Osteoblast (primary cell): ENCODE results near the gene RNF144A. TPM values are rescaled to one million over a fixed set of nuclear protein-coding genes. Genes with fewer than 3 reads are reported as not detected.

Source experiments
- DNase-seq: peaks from one replicate; pipeline ENCODE4 v3.0.0; 2011; ENCODE audit warnings: low spot score, mixed read lengths; ENCODE audit not compliant: insufficient read length; ENCODE audit errors: missing footprints
- H2AFZ ChIP-seq: 2 replicates; pipeline ENCODE4 v1.6.0; 2011; ENCODE audit warnings: mild to moderate bottlenecking, low read length
- H3K27ac ChIP-seq: 2 replicates; pipeline ENCODE4 v1.5.1; 2011; ENCODE audit warnings: mild to moderate bottlenecking, low read depth, low read length, moderate library complexity
- H3K27me3 ChIP-seq: 2 replicates; pipeline ENCODE4 v1.6.0; 2012; ENCODE audit warnings: mild to moderate bottlenecking, control low read depth, inconsistent platforms, low read length, moderate library complexity; ENCODE audit not compliant: insufficient read depth
- H3K36me3 ChIP-seq: 2 replicates; pipeline ENCODE4 v1.5.1; 2011; ENCODE audit warnings: mild to moderate bottlenecking, low read length, control low read depth, moderate library complexity; ENCODE audit not compliant: insufficient read depth
- H3K4me1 ChIP-seq: 2 replicates; pipeline ENCODE4 v1.5.1; 2011; ENCODE audit warnings: mild to moderate bottlenecking, low read length, control low read depth, moderate library complexity; ENCODE audit not compliant: insufficient read depth
- H3K4me2 ChIP-seq: 2 replicates; pipeline ENCODE4 v1.6.0; 2011; ENCODE audit warnings: mild to moderate bottlenecking, low read length; ENCODE audit not compliant: insufficient read depth
- H3K4me3 ChIP-seq: fragments of 200-600 bp; sonication (generic); 3 replicates; pipeline ENCODE4 v1.5.1; 2012; ENCODE audit warnings: mild to moderate bottlenecking, low read length, inconsistent platforms; ENCODE audit not compliant: insufficient read depth
- H3K79me2 ChIP-seq: 2 replicates; pipeline ENCODE4 v1.6.0; 2012; ENCODE audit warnings: mild to moderate bottlenecking, low read length, control low read depth, inconsistent platforms; ENCODE audit not compliant: insufficient read depth
- H3K9me3 ChIP-seq: 2 replicates; pipeline ENCODE4 v1.5.1; 2011; ENCODE audit warnings: low read depth, low read length, control low read depth
- H4K20me1 ChIP-seq: 2 replicates; pipeline ENCODE4 v1.6.0; 2012; ENCODE audit warnings: mild to moderate bottlenecking, low read length, control low read depth; ENCODE audit not compliant: insufficient read depth
- CTCF ChIP-seq: IDR thresholded peaks from 2 replicates; pipeline ENCODE4 v1.5.1; 2011; ENCODE audit warnings: mild to moderate bottlenecking, low read depth, low read length, moderate library complexity; ENCODE audit errors: extremely low read depth
- total RNA-seq: library from RNA; depleted of rRNA; stranded (reverse); fragments of >200 nt; gene quantifications from 2 replicates; pipeline ENCODE4 v1.2.3, GENCODE V29; 2012

RNF144A gene
- total RNA-seq, 1 donor = 15.9 TPM

GRCh38 chr2:6977786-6978185 lies 60.6 kb downstream of the RNF144A start:
- Histone ChIP-seq H3K4me1 (no peaks in the 10 kb centered on the region), H3K4me2 (no peak overlapping the region), H2AFZ (no peak overlapping the region), H3K9me3 (no peaks in the 10 kb centered on the region), H3K27ac (no peak overlapping the region), H4K20me1 (no peaks in the 10 kb centered on the region), H3K79me2 (no peaks in the 10 kb centered on the region), H3K27me3 (no peaks in the 10 kb centered on the region), H3K4me3 (no peak overlapping the region), H3K36me3 (no peaks in the 10 kb centered on the region)
- DNase-seq = no peak
- TF ChIP-seq CTCF = no peak

GRCh38 chr2:6978991-6979390 lies 61.8 kb downstream of the RNF144A start:
- no peak for TF ChIP-seq CTCF
- no peaks in the 10 kb centered on the region for H3K79me2 ChIP-seq
- no peaks in the 10 kb centered on the region for H3K4me1 ChIP-seq
- H3K4me3 ChIP-seq = no peak overlapping the region
- no peaks in the 10 kb centered on the region for H3K27me3 ChIP-seq
- H3K9me3 ChIP-seq = no peaks in the 10 kb centered on the region
- no peak overlapping the region for H2AFZ ChIP-seq
- H4K20me1 ChIP-seq = no peaks in the 10 kb centered on the region
- H3K4me2 ChIP-seq = no peak overlapping the region
- no peak overlapping the region for H3K27ac ChIP-seq
- H3K36me3 ChIP-seq = no peaks in the 10 kb centered on the region
- no peak for DNase-seq

GRCh38 chr2:6982449-6982848 lies 65.2 kb downstream of the RNF144A start:
- Histone ChIP-seq H3K4me1 (no peaks in the 10 kb centered on the region), H4K20me1 (no peaks in the 10 kb centered on the region), H2AFZ (no peak overlapping the region), H3K27me3 (no peaks in the 10 kb centered on the region), H3K9me3 (no peaks in the 10 kb centered on the region), H3K79me2 (no peaks in the 10 kb centered on the region), H3K4me2 (no peak overlapping the region), H3K36me3 (no peaks in the 10 kb centered on the region), H3K27ac (no peak overlapping the region), H3K4me3 (no peak overlapping the region)
- no peak for DNase-seq
- no peak for TF ChIP-seq CTCF

GRCh38 chr2:6982934-6983589 lies 65.8 kb downstream of the RNF144A start:
- Histone ChIP-seq H2AFZ (no peak overlapping the region), H3K4me2 (no peak overlapping the region), H4K20me1 (no peaks in the 10 kb centered on the region), H3K79me2 (no peaks in the 10 kb centered on the region), H3K27me3 (no peaks in the 10 kb centered on the region), H3K4me3 (no peak overlapping the region), H3K36me3 (no peaks in the 10 kb centered on the region), H3K4me1 (no peaks in the 10 kb centered on the region), H3K27ac (no peak overlapping the region), H3K9me3 (no peaks in the 10 kb centered on the region)
- TF ChIP-seq CTCF = no peak
- DNase-seq = no peak
